K562 (cell line): Measurements from ENCODE around the gene N4BP2. TPM values are rescaled to one million over a fixed set of nuclear protein-coding genes. Genes with fewer than 3 reads are reported as not detected.
A peak's percentile ranks its signal among the peaks of the same experiment; 100 is the strongest.

Experiments
- ATAC-seq: fragments of 200-7000 bp; cut with Tn5 transposase; 3 replicates; pipeline ENCODE4 v1.9.1; 2020; ENCODE audit warnings: moderate library complexity
- BruUV-seq: library from RNA; stranded (reverse); fragments of 400-500 nt; replicated peaks from 2 replicates; lab custom pipeline; 2021; lab: Mats Ljungman, UMichigan
- CTCF ChIA-PET: fragments of 300-600 bp; formaldehyde crosslinking; extraction: SDS; loops from one replicate; lab custom pipeline; 2021; ENCODE audit warnings: low intra/inter-chr PET ratio; lab: Yijun Ruan, JAX
- POLR2A ChIA-PET: fragments of 300-600, 350-650 bp; sonication (Branson Sonifier 250); formaldehyde crosslinking; extraction: SDS; loops from one replicate; lab custom pipeline; 2021; ENCODE audit warnings: antibody characterized with exemption, inconsistent platforms; lab: Yijun Ruan, JAX
- DNase-seq, 4 experiments: peaks; one replicate each; pipeline versions ENCODE4 v3.0.0 to v3.0.0-alpha.2; 2011 to 2018; ENCODE audit warnings: low spot score in 3 of 4, mixed read lengths in 3 of 4; ENCODE audit errors: extremely low read depth in 1 of 4
- FAIRE-seq: peaks from 2 replicates; lab custom pipeline; 2011; peaks lifted over from hg19 to GRCh38; lab: Jason Lieb, UNC
- H2AFZ ChIP-seq: 2 replicates; pipeline ENCODE4 v1.6.0; 2011; ENCODE audit warnings: low read depth, low read length, control low read depth, inconsistent platforms
- H3K27ac ChIP-seq: fragments of 200-600 bp; 3 replicates; pipeline ENCODE4 v1.8.0; 2011; ENCODE audit warnings: low read depth, mild to moderate bottlenecking, control low read depth, inconsistent platforms, low read length, moderate library complexity, mixed read lengths; ENCODE audit errors: extremely low read depth
- H3K27me3 ChIP-seq, 2 experiments: fragments of 300-600 bp in 1 of 2; 2 replicates in 1 of 2; 3 replicates in 1 of 2; pipeline versions ENCODE4 v1.6.0 to v1.8.0; 2011; ENCODE audit warnings: inconsistent platforms in 2 of 2, low read length in 2 of 2, mild to moderate bottlenecking in 1 of 2, mixed read lengths in 1 of 2, moderate library complexity in 1 of 2; ENCODE audit not compliant: control insufficient read depth in 2 of 2, insufficient read depth in 2 of 2
- H3K36me3 ChIP-seq: fragments of 300-600 bp; 3 replicates; pipeline ENCODE4 v1.8.0; 2011; ENCODE audit warnings: mild to moderate bottlenecking, low read length, inconsistent platforms; ENCODE audit not compliant: control insufficient read depth, insufficient read depth
- H3K4me1 ChIP-seq, 2 experiments: fragments of 200-600 bp in 1 of 2; replicated peaks in 1 of 2; 2 replicates in 1 of 2; 3 replicates in 1 of 2; pipeline versions ENCODE4 v1.5.1 to v1.8.0; 2011; ENCODE audit warnings: inconsistent platforms in 2 of 2, low read length in 2 of 2, mild to moderate bottlenecking in 1 of 2, mixed read lengths in 1 of 2, moderate library complexity in 1 of 2; ENCODE audit not compliant: control insufficient read depth in 2 of 2, insufficient read depth in 2 of 2
- H3K4me2 ChIP-seq: 2 replicates; pipeline ENCODE4 v1.6.1; 2011; ENCODE audit warnings: low read length, control low read depth, inconsistent platforms, mixed read lengths; ENCODE audit not compliant: insufficient read depth
- H3K4me3 ChIP-seq: fragments of 200-600 bp; sonication (generic), shearing (Covaris generic); 2 replicates; pipeline ENCODE4 v1.5.1; 2016; ENCODE audit warnings: control low read depth, inconsistent platforms
- H3K79me2 ChIP-seq: fragments of 200-600 bp; 3 replicates; pipeline ENCODE4 v1.8.0; 2011; ENCODE audit warnings: low read length, inconsistent platforms; ENCODE audit not compliant: control insufficient read depth, insufficient read depth
- H3K9ac ChIP-seq, 2 experiments: 2 replicates each; pipeline versions ENCODE4 v1.6.0 to v1.6.1; 2011; ENCODE audit warnings: low read depth in 2 of 2, low read length in 2 of 2, control low read depth in 1 of 2, inconsistent platforms in 1 of 2, mild to moderate bottlenecking in 1 of 2, mixed read lengths in 1 of 2; ENCODE audit not compliant: insufficient read depth in 1 of 2
- H3K9me1 ChIP-seq: one replicate; pipeline ENCODE4 v1.6.0; 2011; ENCODE audit warnings: inconsistent platforms, mild to moderate bottlenecking, low read length, moderate library complexity; ENCODE audit not compliant: control insufficient read depth, insufficient read depth
- H3K9me3 ChIP-seq: replicated peaks from 2 replicates; pipeline ENCODE4 v1.5.1; 2011; ENCODE audit warnings: low read depth, low read length, inconsistent platforms; ENCODE audit not compliant: control insufficient read depth, insufficient read depth
- H4K20me1 ChIP-seq: replicated peaks from 2 replicates; pipeline ENCODE4 v1.6.1; 2011; ENCODE audit warnings: low read length, inconsistent platforms, mixed read lengths; ENCODE audit not compliant: control insufficient read depth, insufficient read depth
- CREM ChIP-seq: IDR thresholded peaks from 2 replicates; pipeline ENCODE4 v1.6.1; 2014; ENCODE audit warnings: antibody characterized with exemption, low read depth
- FOXM1 ChIP-seq, 2 experiments: fragments of 450-650 bp in 1 of 2; sonication (generic) in 1 of 2; formaldehyde crosslinking in 1 of 2; IDR thresholded peaks; 2 replicates each; pipeline versions ENCODE4 v1.6.1 to v1.9.0; 2017 to 2022; ENCODE audit warnings: low read depth in 2 of 2, mild to moderate bottlenecking in 2 of 2, missing genetic modification reagents in 1 of 2, moderate library complexity in 1 of 2
- HMG20B ChIP-seq: fragments of 250-450 bp; sonication (Bioruptor Pico); IDR thresholded peaks from 2 replicates; pipeline ENCODE4 v1.5.0; 2021; ENCODE audit warnings: mild to moderate bottlenecking
- IRF9 ChIP-seq: fragments of 450-650 bp; IDR thresholded peaks from 2 replicates; pipeline ENCODE4 v1.6.1; 2016; ENCODE audit warnings: missing biosample characterization, missing genetic modification characterization
- NEUROD1 ChIP-seq: fragments of 150-350 bp; IDR thresholded peaks from 2 replicates; pipeline ENCODE4 v1.6.1; 2014; ENCODE audit warnings: borderline replicate concordance, low read length, low read depth; ENCODE audit not compliant: partially characterized antibody
- SMAD4 ChIP-seq: fragments of 250-450 bp; sonication (Bioruptor Pico); conservative IDR thresholded peaks from 2 replicates; pipeline ENCODE4 v1.8.0; 2021; ENCODE audit warnings: inconsistent platforms, mild to moderate bottlenecking, moderate library complexity
- THRB ChIP-seq: fragments of 450-650 bp; formaldehyde crosslinking; conservative IDR thresholded peaks from 2 replicates; pipeline ENCODE4 v1.4.0; 2022; ENCODE audit warnings: mild to moderate bottlenecking, missing genetic modification characterization
- ZNF707 ChIP-seq: fragments of 250-450 bp; sonication (Bioruptor Pico); conservative IDR thresholded peaks from 2 replicates; pipeline ENCODE4 v1.8.0; 2022; ENCODE audit warnings: inconsistent platforms, mild to moderate bottlenecking, moderate library complexity
- WGBS: fragments of 100-300 bp; shearing (Covaris generic); methylation state at CpG from one replicate; pipeline ENCODE4 v1.1.6; 2016; ENCODE audit warnings: low coverage, mixed read lengths; ENCODE audit not compliant: insufficient coverage; ENCODE audit errors: missing lambda C conversion rate; 5-methylcytosine and 5-hydroxymethylcytosine counted together
- in situ Hi-C: fragments of 300-500 bp; cut with MboI; formaldehyde crosslinking; loops from 4 replicates; pipeline ENCODE4 v1.15.0; 2018; ENCODE audit warnings: inconsistent platforms, mixed read lengths
- intact Hi-C: fragments of 100-400 bp; cut with micrococcal nuclease; formaldehyde crosslinking; loops from 2 replicates; pipeline ENCODE4 v1.14.2; 2022
- polyA plus RNA-seq, 8 experiments: library from polyadenylated mRNA; depleted of rRNA in 4 of 8; stranded (reverse) in 5 of 8; unstranded in 3 of 8; fragments of >200 nt; fragmentation: Nextera tagmentation in 2 of 8; fragmentation: Illumina TruSeq in 1 of 8; extraction: Ambion mirVana in 2 of 8; extraction: Trizol in 1 of 8; gene quantifications; 2 replicates each; pipeline versions ENCODE4 v1.2.1 to v1.2.3, GENCODE V29; 2011 to 2014; ENCODE audit warnings: inconsistent platforms in 1 of 8, missing spikeins in 1 of 8
- total RNA-seq, 7 experiments: library from RNA; depleted of rRNA in 6 of 7; stranded (reverse); fragments of >200 nt in 6 of 7; fragmentation: Illumina TruSeq in 2 of 7; extraction: Trizol in 2 of 7; gene quantifications; 2 replicates each; pipeline versions ENCODE4 v1.2.1 to v1.2.3, GENCODE V29; 2011 to 2021; ENCODE audit warnings: low replicate concordance in 1 of 7

Gene N4BP2
- total and polyA plus RNA-seq, 9 of the 15 experiments (the other 6 are each of a cell fraction or from before 2014, with no cell fraction given): 2.7 to 12.6 (median 7.6) TPM

GRCh38 chr4:40058854-40059253 lies 2.2 kb downstream of the N4BP2 start:
- H3K4me3 ChIP-seq: peak overlapping the region; percentile 63; the same call in 1 of the 2 replicates
- TF ChIP-seq THRB (no peak), ZNF707 (CRISPR knock-in tag) (no peak), IRF9 (tag) (no peak), FOXM1 (IDR thresholded peaks at IDR 0.05; ENCODE audit: low read depth) (no peak), FOXM1 (CRISPR knock-in tag; IDR thresholded peaks at IDR 0.05; ENCODE audit: low read depth) (no peak), HMG20B (CRISPR knock-in tag) (no peak), SMAD4 (CRISPR knock-in tag) (0 out of 2 replicates have a peak, but pooled peaks have one; percentile 23), NEUROD1 (no peak), CREM (peak; percentile 36; the same call in 1 of the 2 replicates)
- WGBS: 18% methylated on average over 14 of the region's 14 CpGs
- H3K9me1 ChIP-seq: no peaks in the 10 kb centered on the region
- FAIRE-seq: peak; percentile 15
- no peaks in the 10 kb centered on the region for H3K9me3 ChIP-seq
- peak in 1 of 4 experiments; percentile 43 for DNase-seq
- H3K36me3 ChIP-seq: no peaks in the 10 kb centered on the region
- H4K20me1 ChIP-seq: peaks cover 3% of the 10 kb centered on the region; the same call in 1 of the 2 replicates
- in situ Hi-C loops: no loop called here
- peaks cover 12 to 28% of the 10 kb centered on the region in 2 experiments for H3K4me1 ChIP-seq
- H3K9ac ChIP-seq: peak overlapping the region; percentile 84 to 96
- POLR2A ChIA-PET: interaction anchor here (0.6 to 1.8 kb wide), 5 partner anchors 18 to 523 kb away, joined by 3 to 11 read pairs (median 5); no protein-coding TSS in a partner anchor
- intact Hi-C loops: loop anchor here (5.0 to 10.0 kb wide), 4 partner anchors 63 to 456 kb away; no protein-coding TSS in a partner anchor
- no TSS peak for BruUV-seq
- H3K27me3 ChIP-seq: no peaks in the 10 kb centered on the region
- peak overlapping the region; percentile 98; the same call in 1 of the 3 replicates for H3K27ac ChIP-seq
- H3K79me2 ChIP-seq: peaks cover 33% of the 10 kb centered on the region
- CTCF ChIA-PET: no interaction called here
- H3K4me2 ChIP-seq: peak overlapping the region; percentile 84
- 0 out of 3 replicates have a peak, but pooled peaks have one; percentile 3 for ATAC-seq
- H2AFZ ChIP-seq: peak overlapping the region; percentile 82
